GM12878 (cell line): ENCODE data around the gene WDFY1. TPM values are rescaled to one million over a fixed set of nuclear protein-coding genes. Genes with fewer than 3 reads are reported as not detected.

Experiments
- ATAC-seq: fragments of 200-7000 bp; cut with Tn5 transposase; 3 replicates; pipeline ENCODE4 v1.9.1; 2020; ENCODE audit warnings: mild to moderate bottlenecking, moderate library complexity
- BruUV-seq: library from RNA; stranded (reverse); fragments of 400-500 nt; replicated peaks from 2 replicates; lab custom pipeline; 2021; lab: Mats Ljungman, UMichigan
- CTCF ChIA-PET: fragments of 300-600 bp; sonication (Branson Sonifier 250); formaldehyde crosslinking; extraction: SDS; loops from one replicate; lab custom pipeline; 2021; ENCODE audit warnings: inconsistent platforms; lab: Yijun Ruan, JAX
- POLR2A ChIA-PET: fragments of 350-600 bp; formaldehyde crosslinking; extraction: SDS; loops from one replicate; lab custom pipeline; 2021; ENCODE audit warnings: inconsistent platforms; lab: Charles Lee
- RAD21 ChIA-PET: fragments of 300-600 bp; sonication (Branson Sonifier 250); formaldehyde crosslinking; loops from one replicate; lab custom pipeline; 2023; ENCODE audit warnings: antibody characterized with exemption; ENCODE audit not compliant: unreplicated experiment; lab: Charles Lee
- SMC1A ChIA-PET: fragments of 300-600 bp; sonication (Branson Sonifier 250); formaldehyde crosslinking; loops from one replicate; lab custom pipeline; 2023; ENCODE audit not compliant: unreplicated experiment, uncharacterized antibody; lab: Charles Lee
- DNase-seq: peaks from one replicate; pipeline ENCODE4 v3.0.0-alpha.2; 2011; ENCODE audit warnings: low read depth, low spot score
- FAIRE-seq: peaks from 3 replicates; lab custom pipeline; 2011; peaks lifted over from hg19 to GRCh38; lab: Jason Lieb, UNC
- H2AFZ ChIP-seq: 2 replicates; pipeline ENCODE4 v1.6.0; 2011; ENCODE audit warnings: low read depth, low read length, control low read depth; ENCODE audit not compliant: control insufficient read depth
- H3K27ac ChIP-seq: 2 replicates; pipeline ENCODE4 v1.5.1; 2011; ENCODE audit warnings: control low read depth; ENCODE audit not compliant: control insufficient read depth, insufficient read depth
- H3K27me3 ChIP-seq, 2 experiments: replicated peaks in 1 of 2; 2 replicates each; pipeline versions ENCODE4 v1.6.0 to v1.6.1; 2011; ENCODE audit warnings: low read length in 1 of 2; ENCODE audit not compliant: control insufficient read depth in 2 of 2, insufficient read depth in 2 of 2
- H3K36me3 ChIP-seq, 2 experiments: 2 replicates each; pipeline ENCODE4 v1.5.1; 2011; ENCODE audit warnings: low read length in 1 of 2; ENCODE audit not compliant: control insufficient read depth in 2 of 2, insufficient read depth in 2 of 2
- H3K4me1 ChIP-seq: 2 replicates; pipeline ENCODE4 v1.6.1; 2011; ENCODE audit warnings: mild to moderate bottlenecking, low read length, moderate library complexity, mixed read lengths; ENCODE audit not compliant: control insufficient read depth, insufficient read depth
- H3K4me2 ChIP-seq: 2 replicates; pipeline ENCODE4 v1.6.0; 2011; ENCODE audit warnings: control low read depth; ENCODE audit not compliant: control insufficient read depth, insufficient read depth
- H3K4me3 ChIP-seq: fragments of 200-600 bp; sonication (generic); 2 replicates; pipeline ENCODE4 v1.5.1; 2016
- H3K79me2 ChIP-seq: 2 replicates; pipeline ENCODE4 v1.6.0; 2011; ENCODE audit warnings: low read length; ENCODE audit not compliant: control insufficient read depth, insufficient read depth
- H3K9ac ChIP-seq: 2 replicates; pipeline ENCODE4 v1.8.0; 2011; ENCODE audit warnings: low read length, control low read depth, mixed read lengths; ENCODE audit not compliant: control insufficient read depth, insufficient read depth
- H3K9me3 ChIP-seq: replicated peaks from 3 replicates; pipeline ENCODE4 v1.5.1; 2011; ENCODE audit warnings: mild to moderate bottlenecking, low read length; ENCODE audit not compliant: control insufficient read depth, insufficient read depth
- H4K20me1 ChIP-seq: 2 replicates; pipeline ENCODE4 v1.6.0; 2011; ENCODE audit not compliant: control insufficient read depth, insufficient read depth
- ATF7 ChIP-seq: fragments of 450-650 bp; IDR thresholded peaks from 2 replicates; pipeline ENCODE4 v1.6.1; 2016; ENCODE audit warnings: low read depth, mild to moderate bottlenecking
- CBX3 ChIP-seq: fragments of 200-600 bp; sonication (generic); IDR thresholded peaks from 2 replicates; pipeline ENCODE4 v1.6.1; 2016; ENCODE audit warnings: low read depth, borderline replicate concordance
- CUX1 ChIP-seq: IDR thresholded peaks from 2 replicates; pipeline ENCODE4 v1.6.1; 2012; ENCODE audit warnings: improper control_type of control experiment, low read depth, low read length; ENCODE audit not compliant: insufficient replicate concordance
- FOXM1 ChIP-seq: IDR thresholded peaks from 2 replicates; pipeline ENCODE4 v1.6.1; 2012; ENCODE audit warnings: low read depth, mild to moderate bottlenecking, inconsistent platforms, low read length, moderate library complexity
- GATAD2B ChIP-seq: fragments of 450-650 bp; conservative IDR thresholded peaks from 2 replicates; pipeline ENCODE4 v1.6.1; 2017; ENCODE audit warnings: low read depth, mild to moderate bottlenecking, moderate library complexity
- KDM1A ChIP-seq: fragments of 200-600 bp; sonication (generic); IDR thresholded peaks from 2 replicates; pipeline ENCODE4 v1.6.1; 2016; ENCODE audit warnings: borderline replicate concordance
- TAF1 ChIP-seq: IDR thresholded peaks from 2 replicates; pipeline ENCODE4 v1.6.1; 2011; ENCODE audit warnings: mild to moderate bottlenecking, low read depth, low read length, borderline replicate concordance
- USF2 ChIP-seq: IDR thresholded peaks from 2 replicates; pipeline ENCODE4 v1.6.1; 2011; ENCODE audit warnings: low read depth, low read length, improper control_type of control experiment, borderline replicate concordance
- YY1 ChIP-seq: IDR thresholded peaks from 2 replicates; pipeline ENCODE4 v1.6.1; 2011; ENCODE audit warnings: low read depth, mild to moderate bottlenecking, low read length
- ZNF217 ChIP-seq: fragments of 450-650 bp; IDR thresholded peaks from 2 replicates; pipeline ENCODE4 v1.6.1; 2017; ENCODE audit warnings: antibody characterized with exemption, mild to moderate bottlenecking
- ZNF687 ChIP-seq: fragments of 450-650 bp; IDR thresholded peaks from 2 replicates; pipeline ENCODE4 v1.6.1; 2017; ENCODE audit warnings: mild to moderate bottlenecking, moderate library complexity
- ZZZ3 ChIP-seq: IDR thresholded peaks from 2 replicates; pipeline ENCODE4 v1.6.1; 2011; ENCODE audit warnings: low read depth; ENCODE audit not compliant: control insufficient read depth, insufficient read length
- WGBS: methylation state at CpG from one replicate; pipeline ENCODE4 v1.1.6; 2016; ENCODE audit warnings: low lambda C conversion rate; ENCODE audit not compliant: insufficient replicate concordance, insufficient coverage; ENCODE audit errors: missing lambda C conversion rate; 5-methylcytosine and 5-hydroxymethylcytosine counted together
- in situ Hi-C: fragments of 300-500 bp; cut with MboI; formaldehyde crosslinking; loops from 9 replicates; pipeline ENCODE4 v1.14.3; 2018; ENCODE audit warnings: mixed read lengths
- intact Hi-C: fragments of 100-400 bp; cut with micrococcal nuclease; formaldehyde crosslinking; loops from one replicate; pipeline ENCODE4 v1.14.2; 2022; ENCODE audit not compliant: unreplicated experiment
- polyA plus RNA-seq, 11 experiments: library from polyadenylated mRNA; depleted of rRNA in 4 of 11; unstranded in 6 of 11; stranded (reverse) in 5 of 11; fragments of >200 nt; fragmentation: Nextera tagmentation in 4 of 11; fragmentation: Illumina TruSeq in 1 of 11; extraction: Ambion mirVana in 4 of 11; extraction: Trizol in 1 of 11; gene quantifications; 1 replicate in 1 of 11; 2 replicates in 10 of 11; pipeline versions ENCODE4 v1.2.1 to v1.2.3, GENCODE V29; 2011 to 2016; ENCODE audit warnings: inconsistent platforms in 2 of 11, missing spikeins in 2 of 11, low read depth in 1 of 11
- total RNA-seq, 4 experiments: library from RNA; depleted of rRNA in 3 of 4; stranded (reverse); fragments of >200 nt in 3 of 4; fragmentation: Illumina TruSeq in 1 of 4; extraction: Trizol in 1 of 4; gene quantifications; 2 replicates each; pipeline versions ENCODE4 v1.2.1 to v1.2.3, GENCODE V29; 2013 to 2021

Gene WDFY1
- total and polyA plus RNA-seq, 10 of the 15 experiments (the other 5 are each of a cell fraction or from before 2014, with no cell fraction given): 2.9 to 28.1 (median 13.1) TPM

- BruUV-seq: no TSS peak
- Histone ChIP-seq H3K27ac (peak overlapping the region; percentile 70), H3K4me1 (peaks cover 18% of the 10 kb centered on the region), H3K36me3 (no peaks in the 10 kb centered on the region), H4K20me1 (no peaks in the 10 kb centered on the region), H3K27me3 (no peaks in the 10 kb centered on the region), H3K9ac (peak overlapping the region; percentile 7; the same call in 1 of the 2 replicates), H2AFZ (no peak overlapping the region; the same call in 1 of the 2 replicates), H3K9me3 (no peaks in the 10 kb centered on the region; the same call in none of the 3 replicates), H3K4me2 (peak overlapping the region; percentile 79), H3K79me2 (peaks cover 60% of the 10 kb centered on the region), H3K4me3 (0 out of 2 replicates have a peak overlapping the region, but pooled peaks have one; percentile 2)
- SMC1A ChIA-PET: interaction anchor here (0.6 to 3.5 kb wide), 9 partner anchors 8 to 181 kb away, joined by 3 to 19 read pairs (median 4); no protein-coding TSS in a partner anchor
- FAIRE-seq (peak; percentile 49), DNase-seq (peak; percentile 73), ATAC-seq (peak; percentile 55)
- in situ Hi-C loops: no loop called here
- CTCF ChIA-PET: interaction anchor here (0.7 to 2.4 kb wide), 4 partner anchors 20 to 102 kb away, joined by 3 to 8 read pairs (median 6); no protein-coding TSS in a partner anchor
- intact Hi-C loops: loop anchor here (2.0 to 5.0 kb wide), 2 partner anchors 15 to 104 kb away; partner anchors contain the start of genes AP1S3 and MRPL44
- RAD21 ChIA-PET: interaction anchor here (1.5 to 2.8 kb wide), 2 partner anchors 45 to 79 kb away, joined by 3 to 17 read pairs; no protein-coding TSS in a partner anchor
- 13% methylated on average over 12 of the region's 12 CpGs for WGBS
- POLR2A ChIA-PET: interaction anchor here (0.5 to 1.1 kb wide), 6 partner anchors 16 to 141 kb away, joined by 3 to 5 read pairs (median 4); no protein-coding TSS in a partner anchor
- TF ChIP-seq KDM1A: no peak
- peak; percentile 81 for TF ChIP-seq ZNF217
- no peak for TF ChIP-seq TAF1
- peak; percentile 85 for TF ChIP-seq ATF7
- TF ChIP-seq ZZZ3: no peak
- no peak for TF ChIP-seq FOXM1
- no peak for TF ChIP-seq CBX3
- 0 out of 2 replicates have a peak, but pooled peaks have one; percentile 21 for TF ChIP-seq YY1
- no peak for TF ChIP-seq CUX1
- TF ChIP-seq USF2: no peak
- TF ChIP-seq GATAD2B: peak; percentile 52
- peak; percentile 90 for TF ChIP-seq ZNF687
Observed at GRCh38 chr2:223941579-223942277, 3.4 kb downstream of the WDFY1 start.
